Fibroblast of skin of abdomen (primary cell): ENCODE measurements around the gene POLR2A. TPM values are rescaled to one million over a fixed set of nuclear protein-coding genes. Genes with fewer than 3 reads are reported as not detected.
A peak's percentile ranks its signal among the peaks of the same experiment; 100 is the strongest.

Experiments
- DNase-seq: peaks from one replicate; pipeline ENCODE4 v3.0.0-alpha.2; 2013
- polyA plus RNA-seq, 2 experiments: library from polyadenylated mRNA; unstranded; fragments of 120-200 nt; gene quantifications; one replicate each; pipeline ENCODE4 v1.2.1, GENCODE V29; 2013; ENCODE audit not compliant: insufficient read length in 2 of 2

Gene POLR2A
- 102 TPM for polyA plus RNA-seq (2013, experiment 1 of 2; ENCODE audit: insufficient read length)
- 92.7 TPM for polyA plus RNA-seq (2013, experiment 2 of 2; ENCODE audit: insufficient read length)

DNA sequence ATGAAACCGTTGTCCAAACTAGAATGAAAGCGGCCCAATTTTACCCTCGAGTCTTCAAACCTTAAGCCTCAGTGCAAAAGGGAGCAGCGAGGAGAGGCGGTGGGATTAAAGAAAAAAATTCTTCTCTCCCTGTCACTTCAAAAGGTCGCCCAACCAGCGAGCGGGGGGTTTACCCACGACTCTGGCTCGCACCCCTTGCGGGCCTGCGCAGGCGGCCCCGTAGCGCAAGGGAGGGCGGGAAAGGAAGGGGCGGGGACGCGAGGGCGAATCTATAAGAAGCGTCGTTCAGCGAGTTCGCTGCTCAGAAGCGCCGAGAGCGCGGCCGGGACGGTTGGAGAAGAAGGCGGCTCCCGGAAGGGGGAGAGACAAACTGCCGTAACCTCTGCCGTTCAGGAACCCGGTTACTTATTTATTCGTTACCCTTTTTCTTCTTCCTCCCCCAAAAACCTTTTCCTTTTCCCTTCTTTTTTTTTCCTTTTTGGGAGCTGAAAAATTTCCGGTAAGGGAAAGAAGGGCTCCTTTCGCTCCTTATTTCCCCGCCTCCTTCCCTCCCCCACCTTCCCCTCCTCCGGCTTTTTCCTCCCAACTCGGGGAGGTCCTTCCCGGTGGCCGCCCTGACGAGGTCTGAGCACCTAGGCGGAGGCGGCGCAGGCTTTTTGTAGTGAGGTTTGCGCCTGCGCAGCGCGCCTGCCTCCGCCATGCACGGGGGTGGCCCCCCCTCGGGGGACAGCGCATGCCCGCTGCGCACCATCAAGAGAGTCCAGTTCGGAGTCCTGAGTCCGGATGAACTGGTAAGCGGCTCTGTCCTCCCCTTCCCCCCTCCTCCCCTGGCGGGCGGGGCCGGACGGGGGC lies at the start of gene POLR2A:
TSS of gene POLR2A (plus strand) at position 300 of the 852 bp plus-strand sequence.
- peak; percentile 97 for DNase-seq

DNA sequence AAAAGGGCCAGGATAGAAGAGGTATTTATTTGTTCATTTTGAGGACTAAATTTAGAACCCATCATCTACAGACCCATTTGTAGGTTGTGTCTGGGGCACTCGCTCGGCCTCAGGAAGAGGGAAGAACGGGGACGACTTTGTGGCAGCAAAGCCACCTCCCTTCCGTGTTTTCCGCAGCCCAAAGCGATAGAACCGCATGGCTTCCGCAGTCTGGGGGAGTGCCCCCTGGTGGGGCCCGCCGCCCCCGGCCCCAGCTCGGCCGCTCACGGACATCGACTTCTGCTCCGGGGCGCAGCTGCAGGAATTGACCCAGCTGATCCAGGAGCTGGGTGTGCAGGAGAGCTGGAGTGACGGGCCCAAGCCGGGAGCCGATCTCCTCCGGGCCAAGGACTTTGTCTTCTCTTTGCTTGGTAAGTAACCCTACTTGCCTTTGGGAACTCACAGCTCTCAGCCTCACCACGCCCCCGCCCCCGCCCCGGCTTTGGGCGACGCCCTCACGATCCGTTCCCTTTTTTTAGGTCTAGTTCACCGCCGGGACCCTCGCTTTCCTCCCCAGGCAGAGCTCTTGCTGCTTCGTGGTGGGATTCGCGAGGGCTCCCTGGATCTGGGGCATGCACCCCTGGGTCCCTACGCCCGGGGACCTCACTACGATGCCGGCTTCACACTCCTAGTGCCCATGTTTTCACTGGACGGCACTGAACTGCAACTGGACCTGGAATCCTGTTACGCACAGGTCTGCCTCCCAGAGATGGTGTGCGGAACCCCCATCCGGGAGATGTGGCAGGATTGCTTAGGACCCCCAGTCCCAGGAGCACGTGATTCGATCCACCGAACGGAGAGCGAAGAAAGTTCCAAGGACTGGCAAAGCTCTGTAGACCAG lies 48.2 kb upstream of the POLR2A start:
- DNase-seq, result peak; percentile 11

DNA sequence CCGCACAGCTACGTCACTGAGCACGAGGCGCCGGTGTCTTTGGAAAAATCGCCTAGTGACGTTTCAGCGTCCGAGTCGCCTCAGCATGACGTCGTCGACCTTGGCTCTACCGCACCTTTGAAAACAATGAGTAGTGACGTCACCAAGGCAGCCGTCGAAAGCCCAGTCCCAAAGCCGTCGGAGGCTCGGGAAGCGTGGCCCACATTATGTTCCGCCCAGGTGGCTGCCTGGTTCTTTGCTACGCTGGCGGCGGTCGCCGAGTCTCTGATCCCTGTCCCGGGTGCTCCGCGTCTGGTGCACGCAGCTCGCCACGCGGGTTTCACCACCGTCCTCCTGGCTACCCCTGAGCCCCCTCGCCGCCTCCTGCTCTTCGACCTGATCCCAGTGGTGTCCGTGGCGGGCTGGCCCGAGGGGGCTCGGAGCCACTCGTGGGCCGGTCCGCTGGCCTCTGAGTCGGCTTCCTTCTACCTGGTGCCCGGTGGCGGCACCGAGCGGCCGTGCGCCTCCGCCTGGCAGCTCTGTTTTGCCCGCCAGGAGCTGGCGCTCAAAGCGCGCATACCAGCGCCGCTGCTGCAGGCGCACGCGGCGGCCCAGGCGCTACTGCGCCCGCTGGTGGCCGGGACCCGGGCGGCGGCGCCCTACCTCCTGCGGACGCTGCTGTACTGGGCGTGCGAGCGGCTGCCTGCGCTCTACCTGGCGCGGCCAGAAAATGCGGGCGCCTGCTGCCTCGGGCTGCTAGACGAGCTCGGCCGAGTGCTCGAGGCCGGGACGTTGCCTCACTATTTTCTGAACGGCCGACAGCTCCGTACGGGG lies 47.4 kb upstream of the POLR2A start:
- peak; percentile 65 for DNase-seq

GRCh38 chr17:7437369-7437863 lies 46.8 kb upstream of the POLR2A start:
- no peak for DNase-seq

GRCh38 chr17:7437950-7438614 lies 46.1 kb upstream of the POLR2A start:
- DNase-seq, result peak; percentile 17

DNA sequence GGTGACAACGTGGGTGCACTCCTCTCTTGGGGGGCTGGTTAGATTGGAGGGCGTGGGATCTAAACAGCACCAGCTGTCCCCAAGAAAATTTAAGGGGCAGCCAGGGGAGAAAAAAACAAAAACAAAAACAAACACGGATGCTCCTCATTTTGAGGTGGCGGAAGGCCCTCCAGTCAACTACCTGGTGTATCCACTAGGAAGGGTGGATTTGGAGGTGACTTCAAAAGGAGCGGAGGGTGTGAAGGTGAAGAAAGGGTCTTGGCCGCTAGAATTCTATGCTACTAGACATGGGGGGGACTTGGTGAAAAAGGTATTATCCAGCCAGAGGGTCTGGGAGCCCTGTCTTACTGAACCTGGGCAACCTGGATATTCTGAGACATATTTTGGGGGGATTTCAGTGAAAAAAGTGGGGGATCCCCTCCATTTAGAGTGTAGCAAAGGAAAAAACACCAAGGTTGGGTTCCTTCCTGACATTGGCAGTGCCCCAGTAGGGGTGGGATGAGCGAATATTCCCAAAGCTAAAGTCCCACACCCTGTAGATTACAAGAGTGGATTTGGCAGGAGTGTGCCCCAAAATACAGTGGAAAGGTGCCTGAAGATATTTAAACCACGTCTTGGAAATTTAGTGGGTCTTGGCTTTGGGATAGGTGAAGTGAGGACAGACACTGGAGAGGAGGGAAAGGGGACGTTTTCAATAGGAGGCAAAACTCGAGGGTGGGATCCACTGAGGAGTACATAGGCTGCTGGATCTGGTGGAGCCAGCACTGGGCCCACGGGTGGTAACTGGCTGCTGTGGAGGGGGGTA lies 45.3 kb upstream of the POLR2A start:
- DNase-seq, result no peak

GRCh38 chr17:7439462-7440112 lies 44.6 kb upstream of the POLR2A start, which contains the start of gene FGF11:
Gene FGF11 (plus strand): TSS chr17:7439512. CDS start chr17:7439621, 109 bp downstream.
- DNase-seq, result no peak

- DNase-seq, result peak; percentile 48
Measured at GRCh38 chr17:7440113-7440833, 43.9 kb upstream of the POLR2A start.

DNA sequence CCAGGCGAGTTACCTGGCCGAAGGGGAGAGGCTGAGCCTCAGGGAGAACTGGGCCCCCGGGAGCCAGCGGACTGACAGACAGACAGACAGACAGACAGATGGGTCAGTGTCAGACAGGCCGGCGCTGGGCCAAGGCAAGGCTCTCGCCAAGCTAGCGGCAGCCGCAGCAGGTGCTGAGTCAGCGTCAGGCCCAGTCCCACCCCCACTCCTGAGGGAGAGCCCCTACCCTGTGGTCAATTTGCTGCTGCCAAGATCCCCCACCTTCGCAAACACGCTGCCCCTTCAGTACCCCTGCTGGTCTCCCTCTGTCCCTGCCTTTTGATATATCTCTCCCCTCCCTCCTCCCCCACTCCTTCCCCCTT lies 43.4 kb upstream of the POLR2A start:
- DNase-seq, result peak; percentile 63

DNA sequence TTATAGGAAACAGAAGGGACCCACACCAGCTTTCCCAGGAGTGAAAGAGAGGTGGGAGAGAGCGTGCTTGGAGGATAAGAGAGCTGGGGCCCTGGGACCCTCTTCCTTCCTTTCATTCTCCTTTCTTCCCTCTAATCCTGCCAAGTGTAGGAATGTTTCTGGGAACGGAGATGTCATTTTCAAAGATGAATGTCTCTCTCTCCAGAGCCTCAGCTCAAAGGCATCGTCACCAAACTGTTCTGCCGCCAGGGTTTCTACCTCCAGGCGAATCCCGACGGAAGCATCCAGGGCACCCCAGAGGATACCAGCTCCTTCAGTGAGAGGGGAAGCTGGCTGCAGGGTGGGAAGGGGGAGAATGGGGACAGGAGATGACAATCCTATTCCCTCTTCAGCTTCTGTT lies 42.9 kb upstream of the POLR2A start:
- peak; percentile 43 for DNase-seq

- no peak for DNase-seq
Measured at GRCh38 chr17:7442142-7442541, 42.0 kb upstream of the POLR2A start.

DNA sequence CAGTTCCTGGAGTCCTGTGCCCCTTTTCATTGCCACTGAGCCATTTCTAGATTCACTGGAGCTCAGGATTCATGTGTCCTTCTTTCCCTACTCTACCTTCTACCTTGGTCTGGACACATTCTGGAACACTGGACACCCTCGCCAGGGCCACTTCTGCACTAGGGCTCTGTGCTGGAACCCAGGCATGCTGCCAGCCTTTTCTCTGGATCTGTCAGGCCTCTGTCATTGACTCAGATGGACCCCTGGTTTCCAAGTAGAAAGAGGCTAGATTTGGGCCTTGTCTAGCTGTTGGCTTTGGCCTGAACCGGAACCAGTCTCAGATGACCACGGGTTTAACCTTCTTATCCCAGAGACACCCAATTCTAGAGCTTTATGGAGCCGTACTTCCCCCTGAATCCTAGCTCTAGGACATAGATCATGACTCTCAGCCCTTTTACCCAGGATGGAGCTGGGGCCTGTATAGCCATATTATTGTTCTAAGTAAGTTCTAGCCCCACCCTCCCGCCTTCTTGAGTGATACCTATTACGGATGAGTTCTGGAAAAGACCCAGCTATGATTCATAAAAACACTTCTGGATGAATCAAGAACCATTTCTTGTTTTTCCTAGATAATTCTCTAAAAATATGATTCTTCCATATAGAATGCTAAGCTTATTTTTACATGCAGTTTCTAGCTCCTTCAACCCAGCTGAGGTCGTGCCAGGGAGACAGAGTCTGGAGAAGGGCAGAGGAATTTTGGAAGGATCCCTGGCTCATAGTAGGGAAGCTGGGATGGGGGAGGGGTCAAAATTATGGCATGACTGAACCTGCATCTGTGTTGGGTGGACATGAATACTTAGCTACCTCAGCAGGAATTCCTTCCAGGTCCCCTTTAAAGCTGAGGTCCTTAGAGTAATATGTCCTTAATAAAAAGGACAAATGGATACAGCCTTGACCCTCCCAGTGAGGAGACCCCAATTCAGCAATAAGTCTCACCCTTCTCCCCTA lies 40.4 kb upstream of the POLR2A start:
- peak; percentile 53 for DNase-seq

DNA sequence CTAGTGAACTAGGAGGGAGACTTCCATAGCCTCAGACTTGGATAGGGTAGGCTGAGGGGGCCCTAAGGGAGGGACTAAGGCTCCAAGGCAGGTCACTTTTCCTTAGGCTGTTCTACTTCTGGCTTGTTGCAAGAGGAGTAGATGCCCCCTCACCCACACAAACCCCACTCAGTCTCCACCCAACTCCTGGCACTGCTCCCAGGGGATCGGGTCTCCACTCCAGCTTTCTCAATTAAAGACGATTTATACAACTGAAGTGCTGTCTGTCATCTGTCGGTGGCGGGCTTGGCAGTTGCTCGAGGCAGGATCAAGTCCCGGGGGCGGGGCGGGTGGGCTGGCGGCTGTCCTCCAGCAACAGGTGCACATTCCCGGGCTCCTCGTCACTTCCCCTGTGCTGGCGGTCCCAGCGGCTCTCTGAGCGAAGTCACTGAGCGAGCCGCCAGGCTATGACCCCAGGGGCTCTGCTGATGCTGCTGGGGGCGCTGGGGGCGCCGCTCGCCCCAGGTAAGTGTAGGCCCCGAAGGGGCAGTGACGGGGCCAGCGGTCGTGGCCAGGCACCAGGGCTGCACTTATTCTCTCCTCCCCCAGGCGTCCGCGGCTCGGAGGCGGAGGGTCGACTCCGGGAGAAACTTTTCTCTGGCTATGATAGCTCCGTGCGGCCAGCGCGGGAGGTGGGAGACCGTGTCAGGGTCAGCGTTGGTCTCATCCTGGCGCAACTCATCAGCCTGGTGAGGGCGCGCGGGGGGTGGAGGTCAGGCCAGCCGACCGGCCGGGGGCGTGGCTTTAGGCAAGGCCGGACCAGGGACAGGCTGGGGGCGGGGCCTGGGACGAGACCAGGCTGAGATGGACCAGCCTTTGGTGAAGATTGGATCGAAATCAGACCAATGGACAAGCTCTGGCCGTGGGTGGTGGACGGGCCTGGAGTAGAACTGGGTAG lies 39.2 kb upstream of the POLR2A start, which contains the start of gene CHRNB1:
TSS of gene CHRNB1 (plus strand) at position 380 of the 937 bp plus-strand sequence. CDS start at position 447, 67 bp downstream.
- DNase-seq, result peak; percentile 11

- no peak for DNase-seq
Measured at GRCh38 chr17:7445619-7445968, 38.6 kb upstream of the POLR2A start.

DNA sequence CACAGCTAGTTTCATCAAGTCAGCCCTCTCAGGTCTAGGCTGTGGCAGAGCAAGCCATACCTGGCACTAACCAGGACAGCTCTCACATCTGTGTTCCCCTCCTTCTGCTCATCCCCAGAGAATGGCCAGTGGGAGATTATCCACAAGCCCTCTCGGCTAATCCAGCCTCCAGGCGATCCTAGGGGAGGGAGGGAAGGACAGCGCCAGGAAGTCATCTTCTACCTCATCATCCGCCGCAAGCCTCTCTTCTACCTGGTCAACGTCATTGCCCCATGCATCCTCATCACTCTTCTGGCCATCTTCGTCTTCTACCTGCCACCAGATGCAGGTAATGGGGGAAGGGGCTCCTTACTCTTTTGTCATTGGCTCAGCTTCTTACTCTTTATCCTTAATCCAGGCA lies 35.7 kb upstream of the POLR2A start:
- DNase-seq, result no peak

- DNase-seq, result no peak
Measured at GRCh38 chr17:7459961-7460545, 24.1 kb upstream of the POLR2A start.
